ENCODE measurements around the gene LRRC7. TPM values are rescaled to one million over a fixed set of nuclear protein-coding genes. Genes with fewer than 3 reads are reported as not detected.
A peak's percentile ranks its signal among the peaks of the same experiment; 100 is the strongest.

The LRRC7 gene
- total and polyA plus RNA-seq, 2 of the 13 experiments (the other 11 are each of a cell fraction or from before 2014, with no cell fraction given), result not detected

- TF ChIP-seq PRDM15 (CRISPR knock-in tag; IDR thresholded peaks at IDR 0.05), result no peak
Observed at GRCh38 chr1:69967245-69967766, 399.6 kb downstream of the LRRC7 start (continued).

- intact Hi-C loops (cut with micrococcal nuclease; ENCODE audit: unreplicated experiment), result no loop called here
- BruUV-seq (replicated peaks), result no TSS peak
- CTCF ChIA-PET (ENCODE audit: low intra/inter-chr PET ratio, low total read pairs), result no interaction called here
Observed at GRCh38 chr1:69976896-69977295, 409.2 kb downstream of the LRRC7 start.

More at GRCh38 chr1:69976896-69977295, 409.2 kb downstream of the LRRC7 start:
- H3K4me1 ChIP-seq (ENCODE audit: insufficient read depth, low read length), result no peaks in the 10 kb centered on the region
- TF ChIP-seq RXRB (CRISPR knock-in tag; IDR thresholded peaks at IDR 0.05; ENCODE audit: borderline replicate concordance) (no peak), CREB1 (IDR thresholded peaks at IDR 0.05) (peak; percentile 52), CREB1 (CRISPR knock-in tag; IDR thresholded peaks at IDR 0.05) (no peak), ATF7 (IDR thresholded peaks at IDR 0.05) (peak; percentile 52; the same call in 1 of the 2 replicates), ATF7 (CRISPR knock-in tag; IDR thresholded peaks at IDR 0.05) (no peak)
- H3K79me2 ChIP-seq (ENCODE audit: insufficient read depth, low read length), result no peaks in the 10 kb centered on the region
- H3K4me2 ChIP-seq (ENCODE audit: low read depth, low read length), result no peak overlapping the region
- no peak overlapping the region for H2AFZ ChIP-seq (ENCODE audit: low read length)
- ATAC-seq (no peak), DNase-seq (ENCODE audit: low spot score) (no peak), FAIRE-seq (no peak)
- 1% methylated on average over 3 of the region's 3 CpGs for WGBS (ENCODE audit: low lambda C conversion rate)
- no peaks in the 10 kb centered on the region; the same call in 1 of the 2 replicates for H4K20me1 ChIP-seq (ENCODE audit: insufficient read depth, low read length)
- no peak overlapping the region for H3K27ac ChIP-seq (ENCODE audit: extremely low read length, insufficient read depth, low read length)
- in situ Hi-C loops (cut with HindIII; ENCODE audit: extremely low pct_ligation_motif_present, low pct_unique_long_range_greater_than_20kb), result no loop called here
- H3K4me3 ChIP-seq (replicated peaks in 1 of 3; ENCODE audit: insufficient read depth in 1 of 3, low read depth in 2 of 3, low read length in 3 of 3), result no peak overlapping the region
- POLR2A ChIA-PET, result no interaction called here
- H3K27me3 ChIP-seq (ENCODE audit: control insufficient read depth in 1 of 2, insufficient read depth in 2 of 2, low read length in 2 of 2), result no peaks in the 10 kb centered on the region
- H3K9me3 ChIP-seq (ENCODE audit: low read length), result no peaks in the 10 kb centered on the region
- H3K36me3 ChIP-seq (replicated peaks in 1 of 2; ENCODE audit: control insufficient read depth in 1 of 2, insufficient read depth in 2 of 2, low read length in 2 of 2), result no peaks in the 10 kb centered on the region
- H3K9ac ChIP-seq (ENCODE audit: insufficient read depth, low read depth, low read length), result no peak overlapping the region

Measured in HepG2 (cell line).